ENCODE data around the gene AGPAT3. TPM values are rescaled to one million over a fixed set of nuclear protein-coding genes. Genes with fewer than 3 reads are reported as not detected.

The AGPAT3 gene
- total and polyA plus RNA-seq, 7 donors: 14.4 to 48.5 (median 20.3) TPM

DNA sequence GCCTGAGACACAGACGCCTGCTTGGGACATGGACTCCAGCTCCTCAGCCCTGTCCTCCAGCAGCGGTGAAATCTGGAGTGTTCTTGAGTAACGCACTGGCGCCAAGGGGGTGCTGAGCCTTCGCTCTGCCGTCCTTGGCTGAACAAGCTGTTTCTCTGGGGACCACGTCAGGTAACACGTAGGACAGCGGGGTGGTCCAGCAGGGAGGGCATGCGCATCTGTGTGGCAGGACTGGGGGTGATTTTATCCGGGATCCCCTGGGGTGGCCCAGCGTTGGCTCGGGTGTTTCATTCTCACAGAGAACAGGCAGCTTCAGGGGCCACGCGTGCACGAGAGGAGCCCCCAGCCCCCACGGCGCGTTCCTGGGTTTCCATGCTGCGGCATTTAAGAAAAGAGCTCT, 61.2 kb downstream of the AGPAT3 start:
- no peak for TF ChIP-seq CTCF (IDR thresholded peaks at IDR 0.05)
- TF ChIP-seq POLR2A (IDR thresholded peaks at IDR 0.05): no peak
- no peak for TF ChIP-seq POLR2AphosphoS5 (IDR thresholded peaks at IDR 0.05)
- TF ChIP-seq EP300 (IDR thresholded peaks at IDR 0.05): no peak
- 91 to 95% methylated on average over 20 of the region's 20 CpGs for WGBS, 2 donors

DNA sequence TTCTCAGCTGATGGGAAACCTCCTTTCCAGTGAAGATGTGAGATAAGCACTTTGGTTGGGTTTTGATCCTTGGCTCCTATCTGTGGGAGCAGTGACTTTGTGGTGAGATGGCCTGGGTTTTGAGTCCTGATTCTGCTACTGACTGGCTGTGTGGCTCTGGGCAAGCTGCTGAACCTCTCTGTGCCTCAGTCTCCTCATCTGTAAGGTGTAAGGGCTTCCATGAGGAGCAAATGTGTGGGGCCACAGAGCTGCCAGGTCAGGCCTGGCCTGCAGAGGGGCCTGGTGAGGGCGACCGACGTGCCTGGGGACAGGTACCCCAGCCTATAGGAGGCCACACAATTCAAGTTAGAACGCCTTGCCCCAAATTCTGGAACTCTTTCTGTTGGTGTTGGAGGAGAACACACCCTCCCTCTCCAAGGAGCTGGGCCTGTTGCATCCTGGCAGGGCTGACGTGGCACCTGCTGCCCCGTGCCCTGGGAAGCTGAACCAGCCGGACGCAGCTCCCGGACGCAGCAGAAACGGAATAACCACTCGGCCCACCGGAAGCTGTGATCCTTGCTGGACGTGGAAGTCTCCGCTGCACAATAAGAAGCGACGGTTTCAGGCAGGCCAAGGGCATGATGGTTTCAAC, 62.7 kb downstream of the AGPAT3 start:
- TF ChIP-seq POLR2A (IDR thresholded peaks at IDR 0.05): no peak
- TF ChIP-seq EP300 (IDR thresholded peaks at IDR 0.05): no peak
- TF ChIP-seq POLR2AphosphoS5 (IDR thresholded peaks at IDR 0.05): no peak
- no peak for TF ChIP-seq CTCF (IDR thresholded peaks at IDR 0.05)
- Histone ChIP-seq H3K36me3 (peaks cover 0 to 8% (median 3%) of the 10 kb centered on the region in 4 donors), H3K27me3 (no peaks in the 10 kb centered on the region), H3K27ac (no peak overlapping the region), H3K4me1 (peaks cover 0 to 28% (median 23%) of the 10 kb centered on the region in 4 donors), H3K4me3 (no peak overlapping the region), H3K9me3 (no peaks in the 10 kb centered on the region)
- 95 to 96% methylated on average over 17 of the region's 17 CpGs for WGBS, 2 donors
- intact Hi-C loops (cut with DNase I): no loop called here
- DNase-seq: no peak

More for the DNA sequence above, 61.2 kb downstream of the AGPAT3 start:
- no peak overlapping the region for H3K4me3 ChIP-seq
- H3K4me1 ChIP-seq: peaks cover 0 to 36% (median 34%) of the 10 kb centered on the region in 4 donors
- H3K27me3 ChIP-seq: no peaks in the 10 kb centered on the region
- peaks cover 0 to 8% (median 3%) of the 10 kb centered on the region in 4 donors for H3K36me3 ChIP-seq
- intact Hi-C loops (cut with DNase I): no loop called here
- H3K9me3 ChIP-seq: no peaks in the 10 kb centered on the region
- no peak for DNase-seq
- no peak overlapping the region for H3K27ac ChIP-seq

- H3K27me3 ChIP-seq: no peaks in the 10 kb centered on the region
- H3K27ac ChIP-seq: no peak overlapping the region
- WGBS, 2 donors: 68 to 86% methylated on average over 31 of the region's 31 CpGs
- no peak for DNase-seq
- no peak overlapping the region for H3K4me3 ChIP-seq
- peaks cover 0 to 8% (median 3%) of the 10 kb centered on the region in 4 donors for H3K36me3 ChIP-seq
- H3K4me1 ChIP-seq: peaks cover 0 to 20% (median 16%) of the 10 kb centered on the region in 4 donors
- no peak for TF ChIP-seq POLR2AphosphoS5 (IDR thresholded peaks at IDR 0.05)
- no peaks in the 10 kb centered on the region for H3K9me3 ChIP-seq
- intact Hi-C loops (cut with DNase I): no loop called here
These were observed 63.5 kb downstream of the AGPAT3 start for GRCh38 chr21:43928222-43929125.

- DNase-seq: no peak
- Histone ChIP-seq H3K9me3 (no peaks in the 10 kb centered on the region), H3K27me3 (no peaks in the 10 kb centered on the region), H3K4me3 (no peak overlapping the region), H3K27ac (no peak overlapping the region), H3K4me1 (peaks cover 0 to 11% (median 11%) of the 10 kb centered on the region in 4 donors), H3K36me3 (peaks cover 0 to 8% (median 3%) of the 10 kb centered on the region in 4 donors)
- 55 to 81% methylated on average over 30 of the region's 30 CpGs for WGBS, 2 donors
- intact Hi-C loops (cut with DNase I): no loop called here
- no peak for TF ChIP-seq POLR2A (IDR thresholded peaks at IDR 0.05)
- no peak for TF ChIP-seq CTCF (IDR thresholded peaks at IDR 0.05)
- no peak for TF ChIP-seq EP300 (IDR thresholded peaks at IDR 0.05)
- TF ChIP-seq POLR2AphosphoS5 (IDR thresholded peaks at IDR 0.05): no peak
These were observed 64.4 kb downstream of the AGPAT3 start for GRCh38 chr21:43929217-43929971.
